GM10266 (cell line): ENCODE data around the gene BCL11B.

Source experiments
- DNase-seq: peaks from one replicate; pipeline ENCODE4 v3.0.0; 2012; ENCODE audit errors: extremely low spot score
- CTCF ChIP-seq: IDR thresholded peaks from 2 replicates; pipeline ENCODE4 v1.5.1; 2012; ENCODE audit warnings: mild to moderate bottlenecking, low read depth; ENCODE audit not compliant: control insufficient read depth, insufficient read depth; ENCODE audit errors: missing control alignments

Gene BCL11B

GRCh38 chr14:99309220-99309766, 37.3 kb upstream of the BCL11B start:
- no peak for TF ChIP-seq CTCF
- no peak for DNase-seq

- no peak for TF ChIP-seq CTCF
- DNase-seq = no peak
Measured at GRCh38 chr14:99304208-99304607, 32.2 kb upstream of the BCL11B start.

- no peak for TF ChIP-seq CTCF
- no peak for DNase-seq
Measured at GRCh38 chr14:99300190-99300589, 28.2 kb upstream of the BCL11B start.

- no peak for DNase-seq
- no peak for TF ChIP-seq CTCF
Measured at GRCh38 chr14:99296517-99296916, 24.5 kb upstream of the BCL11B start.

GRCh38 chr14:99289394-99290189, 17.6 kb upstream of the BCL11B start:
- no peak for TF ChIP-seq CTCF
- DNase-seq = no peak

GRCh38 chr14:99288948-99289347, 17.0 kb upstream of the BCL11B start:
- DNase-seq = no peak
- no peak for TF ChIP-seq CTCF

- DNase-seq = peak; percentile 55
- TF ChIP-seq CTCF = no peak
Measured at GRCh38 chr14:99287269-99287942, 15.4 kb upstream of the BCL11B start.
